ENCODE results near the gene MT3. TPM values are rescaled to one million over a fixed set of nuclear protein-coding genes. Genes with fewer than 3 reads are reported as not detected.
"Not testable (repeated sequence)": the region's sequence is repeated elsewhere in the genome, so short reads cannot be mapped to it uniquely, and the experiment has no call there.

MT3 gene
- total and polyA plus RNA-seq, 5 donors from 2014 or later, result 1.2 TPM; not detected in 4

DNA sequence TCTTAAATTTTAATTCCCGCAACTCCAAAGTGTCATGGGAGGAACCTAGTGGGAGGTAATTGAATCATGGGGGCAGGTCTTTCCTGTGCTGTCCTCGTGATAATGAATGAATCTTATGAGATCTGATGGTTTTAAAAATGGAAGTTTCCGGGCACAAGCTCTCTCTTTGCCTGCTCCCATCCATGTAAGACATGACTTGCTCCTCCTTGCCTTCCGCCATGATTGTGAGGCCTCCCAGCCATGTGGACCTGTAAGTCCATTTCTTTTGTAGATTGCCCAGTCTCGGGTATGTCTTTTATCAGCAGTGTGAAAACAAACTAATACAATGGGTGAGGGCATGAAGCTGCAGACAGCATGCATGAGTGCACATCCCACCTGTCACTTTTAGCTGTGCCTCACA, 33.9 kb downstream of the MT3 start:
- Mint-ChIP-seq H3K4me1 (peaks cover 4 to 19% (median 11%) of the 10 kb centered on the region in 4 donors), H3K4me3 (peak overlapping the region in 1 of 4 donors; percentile 49)
- not testable (repeated sequence) for H3K36me3 Mint-ChIP-seq; H3K9me3 Mint-ChIP-seq; H3K9me3 ChIP-seq (ENCODE audit: control insufficient read depth in 2 of 2, low read length in 2 of 2); H3K27ac ChIP-seq (ENCODE audit: insufficient read depth, low read length, poor library complexity, severe bottlenecking); H3K27me3 ChIP-seq (ENCODE audit: control insufficient read depth, insufficient read depth, low read length); ATAC-seq (ENCODE audit: low read depth in 2 of 2); H3K27ac Mint-ChIP-seq; DNase-seq; H3K4me3 ChIP-seq (ENCODE audit: low read depth, low read length); H3K27me3 Mint-ChIP-seq; H3K36me3 ChIP-seq (ENCODE audit: control insufficient read depth, insufficient read depth, low read length)
- H3K4me1 ChIP-seq (ENCODE audit: control insufficient read depth, insufficient read depth, low read length, poor library complexity, severe bottlenecking), result peaks cover 22% of the 10 kb centered on the region

DNA sequence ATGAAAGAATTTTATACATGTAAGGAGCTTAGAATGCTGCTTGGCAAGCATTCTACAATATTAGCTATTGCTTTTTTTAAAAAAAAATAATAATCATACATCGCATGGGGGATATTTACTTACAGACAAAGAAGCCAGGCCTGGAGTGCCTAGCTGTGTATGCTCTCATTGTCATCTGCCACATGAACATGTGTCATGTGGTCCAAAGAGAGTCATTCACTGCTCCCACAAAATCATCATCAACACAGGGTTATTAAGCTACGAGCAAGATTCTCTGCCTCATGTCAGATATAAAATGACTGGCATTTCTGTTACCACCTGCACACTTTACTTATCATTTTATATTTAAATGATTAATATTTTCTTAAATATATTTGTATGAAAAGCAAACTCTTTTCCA, 34.3 kb downstream of the MT3 start:
- Mint-ChIP-seq H3K36me3 (no peaks in the 10 kb centered on the region), H3K4me3 (peak overlapping the region in 1 of 4 donors; percentile 40), H3K4me1 (peaks cover 4 to 19% (median 11%) of the 10 kb centered on the region in 4 donors), H3K27me3 (peaks cover 5% of the 10 kb centered on the region), H3K9me3 (no peaks in the 10 kb centered on the region), H3K27ac (no peak overlapping the region)
- H3K36me3 ChIP-seq (ENCODE audit: control insufficient read depth, insufficient read depth, low read length), result no peaks in the 10 kb centered on the region
- DNase-seq (no peak), ATAC-seq (ENCODE audit: low read depth in 2 of 2) (no peak)
- H3K27me3 ChIP-seq (ENCODE audit: control insufficient read depth, insufficient read depth, low read length), result no peaks in the 10 kb centered on the region
- H3K27ac ChIP-seq (ENCODE audit: insufficient read depth, low read length, poor library complexity, severe bottlenecking), result no peak overlapping the region
- H3K4me1 ChIP-seq (ENCODE audit: control insufficient read depth, insufficient read depth, low read length, poor library complexity, severe bottlenecking), result peaks cover 22% of the 10 kb centered on the region
- H3K9me3 ChIP-seq (ENCODE audit: control insufficient read depth in 2 of 2, low read length in 2 of 2), result no peaks in the 10 kb centered on the region
- no peak overlapping the region for H3K4me3 ChIP-seq (ENCODE audit: low read depth, low read length)

DNA sequence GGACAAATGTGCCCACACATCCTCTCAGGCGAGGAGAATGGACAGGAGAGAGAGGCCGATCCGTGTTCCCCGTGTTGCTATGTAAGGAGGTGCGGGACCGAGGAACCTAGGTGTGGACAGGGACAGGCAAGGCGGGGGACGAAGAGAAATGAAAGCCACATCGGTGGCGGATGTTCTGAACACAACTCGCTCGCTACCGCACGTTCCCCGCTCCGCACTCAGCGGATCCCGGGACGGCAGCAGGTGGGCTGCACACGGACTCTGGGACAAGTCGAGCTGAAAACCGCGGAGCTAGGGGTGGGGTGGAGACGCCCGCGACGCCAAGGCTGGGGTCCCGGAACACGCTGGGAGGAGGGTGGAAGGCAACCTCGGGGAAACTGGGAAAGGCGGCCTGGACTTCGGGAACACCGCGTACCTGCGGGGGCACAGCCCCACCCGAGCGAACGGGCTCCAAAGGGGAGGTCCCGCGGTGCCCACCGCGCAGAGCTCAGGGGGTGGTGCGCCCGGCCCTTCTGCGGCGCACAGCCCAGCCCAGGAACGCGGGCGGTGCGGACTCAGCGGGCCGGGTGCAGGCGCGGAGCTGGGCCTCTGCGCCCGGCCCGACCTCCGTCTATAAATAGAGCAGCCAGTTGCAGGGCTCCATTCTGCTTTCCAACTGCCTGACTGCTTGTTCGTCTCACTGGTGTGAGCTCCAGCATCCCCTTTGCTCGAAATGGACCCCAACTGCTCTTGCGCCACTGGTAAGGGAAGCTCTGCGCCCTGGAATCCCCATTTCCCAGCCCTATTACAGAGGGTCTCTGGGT, 36.0 kb downstream of the MT3 start, which contains the start of gene MT1E:
MT1E (plus strand) TSS at position 642 of the 803 bp plus-strand sequence; CDS start at position 713, 71 bp downstream.
- no peak within 1 kb of the TSS for H3K27ac ChIP-seq (ENCODE audit: insufficient read depth, low read length, poor library complexity, severe bottlenecking)
- ATAC-seq (ENCODE audit: low read depth in 2 of 2), result peak; percentile 90 to 92
- no peaks in the 10 kb centered on the region for H3K9me3 Mint-ChIP-seq

GRCh38 chr16:56625943-56626654, 36.8 kb downstream of the MT3 start:
- Mint-ChIP-seq H3K4me3 (peak overlapping the region; percentile 87 to 95 (median 94)), H3K4me1 (peaks cover 4 to 20% (median 14%) of the 10 kb centered on the region in 4 donors), H3K9me3 (no peaks in the 10 kb centered on the region), H3K27me3 (peaks cover 19% of the 10 kb centered on the region), H3K36me3 (no peaks in the 10 kb centered on the region), H3K27ac (peak overlapping the region in 2 of 3 donors; percentile 83 to 89)
- Histone ChIP-seq H3K4me3 (ENCODE audit: low read depth, low read length) (peak overlapping the region; percentile 70), H3K4me1 (ENCODE audit: control insufficient read depth, insufficient read depth, low read length, poor library complexity, severe bottlenecking) (peaks cover 22% of the 10 kb centered on the region), H3K9me3 (ENCODE audit: control insufficient read depth in 2 of 2, low read length in 2 of 2) (no peaks in the 10 kb centered on the region), H3K27me3 (ENCODE audit: control insufficient read depth, insufficient read depth, low read length) (peaks cover 2% of the 10 kb centered on the region), H3K27ac (ENCODE audit: insufficient read depth, low read length, poor library complexity, severe bottlenecking) (no peak overlapping the region), H3K36me3 (ENCODE audit: control insufficient read depth, insufficient read depth, low read length) (no peaks in the 10 kb centered on the region)
- peak in 1 of 2 donors; percentile 2 for ATAC-seq (ENCODE audit: low read depth in 2 of 2)
- DNase-seq, result no peak

More for the DNA sequence above, 36.0 kb downstream of the MT3 start, which contains the start of gene MT1E:
- Histone ChIP-seq H3K9me3 (ENCODE audit: control insufficient read depth in 2 of 2, low read length in 2 of 2) (no peaks in the 10 kb centered on the region), H3K4me3 (ENCODE audit: low read depth, low read length) (peak within 1 kb of the TSS; percentile 70), H3K27me3 (ENCODE audit: control insufficient read depth, insufficient read depth, low read length) (no peaks in the 10 kb centered on the region), H3K4me1 (ENCODE audit: control insufficient read depth, insufficient read depth, low read length, poor library complexity, severe bottlenecking) (peaks cover 22% of the 10 kb centered on the region), H3K36me3 (ENCODE audit: control insufficient read depth, insufficient read depth, low read length) (no peaks in the 10 kb centered on the region)
- Mint-ChIP-seq H3K27ac (peak within 1 kb of the TSS; percentile 68 to 99 (median 93)), H3K27me3 (peaks cover 11% of the 10 kb centered on the region), H3K4me1 (peaks cover 4 to 20% (median 14%) of the 10 kb centered on the region in 4 donors), H3K4me3 (peak within 1 kb of the TSS; percentile 87 to 95 (median 94)), H3K36me3 (no peaks in the 10 kb centered on the region)
- DNase-seq, result peak in 2 of 3 donors; percentile 38 to 71

DNA sequence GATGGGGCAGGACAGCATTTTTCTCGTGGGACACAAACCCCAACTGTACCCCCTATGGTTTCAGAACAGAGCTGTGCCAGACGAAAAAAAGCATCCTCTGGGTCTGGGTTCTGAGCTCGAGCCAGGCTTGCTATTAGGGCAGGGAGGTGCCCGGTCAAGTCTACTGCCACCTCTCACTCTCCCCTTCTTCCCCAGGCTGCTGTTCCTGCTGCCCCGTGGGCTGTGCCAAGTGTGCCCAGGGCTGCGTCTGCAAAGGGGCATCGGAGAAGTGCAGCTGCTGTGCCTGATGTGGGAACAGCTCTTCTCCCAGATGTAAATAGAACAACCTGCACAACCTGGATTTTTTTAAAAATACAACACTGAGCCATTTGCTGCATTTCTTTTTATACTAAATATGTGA, 37.4 kb downstream of the MT3 start:
- no peaks in the 10 kb centered on the region for H3K9me3 ChIP-seq (ENCODE audit: control insufficient read depth in 2 of 2, low read length in 2 of 2)
- Mint-ChIP-seq H3K9me3 (no peaks in the 10 kb centered on the region), H3K27ac (no peak overlapping the region), H3K4me3 (peak overlapping the region in 3 of 4 donors; percentile 92 to 95 (median 95)), H3K4me1 (peaks cover 4 to 22% (median 13%) of the 10 kb centered on the region in 4 donors), H3K36me3 (no peaks in the 10 kb centered on the region), H3K27me3 (peaks cover 25% of the 10 kb centered on the region)
- H3K36me3 ChIP-seq (ENCODE audit: control insufficient read depth, insufficient read depth, low read length), result no peaks in the 10 kb centered on the region
- H3K27ac ChIP-seq (ENCODE audit: insufficient read depth, low read length, poor library complexity, severe bottlenecking), result no peak overlapping the region
- H3K27me3 ChIP-seq (ENCODE audit: control insufficient read depth, insufficient read depth, low read length), result peaks cover 6% of the 10 kb centered on the region
- peaks cover 22% of the 10 kb centered on the region for H3K4me1 ChIP-seq (ENCODE audit: control insufficient read depth, insufficient read depth, low read length, poor library complexity, severe bottlenecking)
- H3K4me3 ChIP-seq (ENCODE audit: low read depth, low read length), result no peak overlapping the region
- ATAC-seq (ENCODE audit: low read depth in 2 of 2) (no peak), DNase-seq (no peak)

DNA sequence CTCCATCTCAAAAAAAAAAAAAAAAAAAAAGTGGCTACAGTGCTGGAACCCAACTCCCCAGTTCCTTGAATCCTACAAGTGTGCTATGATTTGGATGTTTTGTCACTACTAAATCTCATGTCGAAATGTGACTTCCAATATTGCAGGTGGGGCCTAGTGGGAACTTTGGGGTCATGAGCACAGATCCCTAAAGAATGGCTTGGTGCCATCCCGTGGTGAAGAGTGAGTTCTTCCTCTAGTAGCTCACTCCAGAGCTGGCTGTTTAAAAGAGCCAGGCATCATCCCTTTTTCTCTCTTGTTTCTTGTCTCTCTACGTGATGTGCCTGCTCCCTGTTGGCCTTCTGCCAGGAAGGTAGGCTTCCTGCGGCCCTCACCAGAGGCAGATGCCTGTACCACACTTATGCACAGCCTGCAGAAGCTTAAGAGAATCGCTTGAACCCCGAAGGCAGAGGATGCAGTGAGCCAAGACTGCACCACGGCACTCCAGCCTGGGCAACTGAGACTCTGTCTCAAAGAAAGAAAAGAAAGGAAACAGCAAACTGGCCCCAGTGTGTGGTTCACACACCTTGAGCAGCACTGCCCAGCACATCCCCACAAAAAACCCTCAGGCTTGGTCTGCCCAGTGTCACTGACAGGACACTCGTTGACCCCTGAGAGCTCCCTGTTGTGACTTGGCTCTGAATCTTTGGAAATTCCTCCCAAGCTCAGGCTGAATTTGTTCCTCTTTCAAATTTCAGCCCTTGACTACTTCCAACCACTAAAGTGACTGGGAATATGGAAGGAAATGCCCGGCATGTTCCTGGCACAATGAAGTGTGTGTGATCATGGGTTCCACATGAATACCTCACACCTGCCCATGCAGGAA, 39.4 kb downstream of the MT3 start:
- H3K27me3 Mint-ChIP-seq, result peaks cover 36% of the 10 kb centered on the region
- no peaks in the 10 kb centered on the region for H3K9me3 Mint-ChIP-seq
- H3K27ac ChIP-seq (ENCODE audit: insufficient read depth, low read length, poor library complexity, severe bottlenecking), result no peak overlapping the region
- peaks cover 27% of the 10 kb centered on the region for H3K4me1 ChIP-seq (ENCODE audit: control insufficient read depth, insufficient read depth, low read length, poor library complexity, severe bottlenecking)
- H3K9me3 ChIP-seq (ENCODE audit: control insufficient read depth in 2 of 2, low read length in 2 of 2), result no peaks in the 10 kb centered on the region
- peaks cover 11% of the 10 kb centered on the region for H3K27me3 ChIP-seq (ENCODE audit: control insufficient read depth, insufficient read depth, low read length)
- ATAC-seq (ENCODE audit: low read depth in 2 of 2) (no peak), DNase-seq (no peak)
- peak overlapping the region in 1 of 4 donors; percentile 77 for H3K4me3 Mint-ChIP-seq
- no peaks in the 10 kb centered on the region for H3K36me3 ChIP-seq (ENCODE audit: control insufficient read depth, insufficient read depth, low read length)
- H3K27ac Mint-ChIP-seq, result peak overlapping the region in 1 of 3 donors; percentile 32
- no peak overlapping the region for H3K4me3 ChIP-seq (ENCODE audit: low read depth, low read length)
- H3K4me1 Mint-ChIP-seq, result peaks cover 3 to 32% (median 17%) of the 10 kb centered on the region in 4 donors
- no peaks in the 10 kb centered on the region for H3K36me3 Mint-ChIP-seq

- no peaks in the 10 kb centered on the region for H3K9me3 ChIP-seq (ENCODE audit: control insufficient read depth in 2 of 2, low read length in 2 of 2)
- Mint-ChIP-seq H3K36me3 (no peaks in the 10 kb centered on the region), H3K4me3 (no peak overlapping the region), H3K4me1 (peaks cover 0 to 29% (median 18%) of the 10 kb centered on the region in 4 donors), H3K27ac (no peak overlapping the region), H3K27me3 (peaks cover 44% of the 10 kb centered on the region), H3K9me3 (no peaks in the 10 kb centered on the region)
- H3K4me3 ChIP-seq (ENCODE audit: low read depth, low read length), result no peak overlapping the region
- DNase-seq (no peak), ATAC-seq (ENCODE audit: low read depth in 2 of 2) (no peak)
- H3K36me3 ChIP-seq (ENCODE audit: control insufficient read depth, insufficient read depth, low read length), result no peaks in the 10 kb centered on the region
- no peak overlapping the region for H3K27ac ChIP-seq (ENCODE audit: insufficient read depth, low read length, poor library complexity, severe bottlenecking)
- peaks cover 15% of the 10 kb centered on the region for H3K27me3 ChIP-seq (ENCODE audit: control insufficient read depth, insufficient read depth, low read length)
- H3K4me1 ChIP-seq (ENCODE audit: control insufficient read depth, insufficient read depth, low read length, poor library complexity, severe bottlenecking), result peaks cover 28% of the 10 kb centered on the region
Measured at GRCh38 chr16:56629531-56629930, 40.2 kb downstream of the MT3 start.

All from CD4-positive, CD25-positive, alpha-beta regulatory T cell (primary cell).